Lower leg skin (tissue), 3 donors: Measurements from ENCODE around the gene SREBF1.

Experiments used
- CTCF ChIP-seq, 3 donors: fragments of 450-650 bp; IDR thresholded peaks; one replicate each; pipeline ENCODE4 v1.5.1; 2016; ENCODE audit warnings: antibody characterized with exemption in 3 of 3, mild to moderate bottlenecking in 3 of 3, moderate library complexity in 2 of 3
- POLR2A ChIP-seq, 2 donors: fragments of 450-650 bp; IDR thresholded peaks; one replicate each; pipeline ENCODE4 v1.6.1; 2016 to 2017; ENCODE audit warnings: antibody characterized with exemption in 2 of 2, mild to moderate bottlenecking in 1 of 2, moderate library complexity in 1 of 2

GRCh38 chr17:17886226-17886625 lies 49.4 kb upstream of the SREBF1 start:
- TF ChIP-seq CTCF (IDR thresholded peaks at IDR 0.05) = no peak
- no peak for TF ChIP-seq POLR2A (IDR thresholded peaks at IDR 0.05)
